ENCODE data around the gene PCDHGA1.

The PCDHGA1 gene

GRCh38 chr5:141517312-141517711 is 187.0 kb downstream of the PCDHGA1 start:
- H3K4me3 ChIP-seq (ENCODE audit: low read length): no peak overlapping the region
- no peak for TF ChIP-seq CTCF (conservative IDR thresholded peaks at IDR 0.05; ENCODE audit: low read length)
- no peak for DNase-seq (ENCODE audit: low read depth)

- TF ChIP-seq CTCF (conservative IDR thresholded peaks at IDR 0.05; ENCODE audit: low read length): no peak
- DNase-seq (ENCODE audit: low read depth): peak; percentile 59
These were observed 187.7 kb downstream of the PCDHGA1 start for GRCh38 chr5:141517880-141518617.

GRCh38 chr5:141518618-141519015 is 188.3 kb downstream of the PCDHGA1 start:
- DNase-seq (ENCODE audit: low read depth): no peak
- no peak overlapping the region for H3K4me3 ChIP-seq (ENCODE audit: low read length)
- TF ChIP-seq CTCF (conservative IDR thresholded peaks at IDR 0.05; ENCODE audit: low read length): no peak

More at GRCh38 chr5:141517880-141518617, 187.7 kb downstream of the PCDHGA1 start:
- H3K4me3 ChIP-seq (ENCODE audit: low read length): no peak overlapping the region

GRCh38 chr5:141519605-141520565 is 189.6 kb downstream of the PCDHGA1 start:
- TF ChIP-seq CTCF (conservative IDR thresholded peaks at IDR 0.05; ENCODE audit: low read length): no peak
- no peak overlapping the region for H3K4me3 ChIP-seq (ENCODE audit: low read length)
- DNase-seq (ENCODE audit: low read depth): no peak

- TF ChIP-seq CTCF (conservative IDR thresholded peaks at IDR 0.05; ENCODE audit: low read length): no peak
- peak; percentile 99 for DNase-seq (ENCODE audit: low read depth)
- no peak overlapping the region for H3K4me3 ChIP-seq (ENCODE audit: low read length)
These were observed 191.0 kb downstream of the PCDHGA1 start for GRCh38 chr5:141521244-141521781.

GRCh38 chr5:141522301-141522700 is 192.0 kb downstream of the PCDHGA1 start:
- DNase-seq (ENCODE audit: low read depth): no peak
- TF ChIP-seq CTCF (conservative IDR thresholded peaks at IDR 0.05; ENCODE audit: low read length): no peak
- no peak overlapping the region for H3K4me3 ChIP-seq (ENCODE audit: low read length)
